Large intestine (tissue), 3 donors: ENCODE data around the gene CRYBB3. TPM values are rescaled to one million over a fixed set of nuclear protein-coding genes. Genes with fewer than 3 reads are reported as not detected.
A peak's percentile ranks its signal among the peaks of the same experiment; 100 is the strongest.

Source experiments
- DNase-seq, 2 donors: peaks; one replicate each; pipeline versions ENCODE4 v3.0.0 to v3.0.0-alpha.2; 2013
- H3K27ac ChIP-seq: one replicate; pipeline ENCODE4 v1.5.1; 2013; ENCODE audit warnings: low read length
- H3K27me3 ChIP-seq: 2 replicates; pipeline ENCODE4 v1.6.1; 2013; ENCODE audit warnings: low read length; ENCODE audit not compliant: control insufficient read depth, insufficient read depth
- H3K36me3 ChIP-seq: 2 replicates; pipeline ENCODE4 v1.6.1; 2013; ENCODE audit warnings: low read length; ENCODE audit not compliant: control insufficient read depth, insufficient read depth
- H3K4me1 ChIP-seq: one replicate; pipeline ENCODE4 v1.6.1; 2013; ENCODE audit warnings: low read length; ENCODE audit not compliant: control insufficient read depth, insufficient read depth
- H3K4me3 ChIP-seq: one replicate; pipeline ENCODE4 v1.5.1; 2013; ENCODE audit warnings: low read length
- H3K9me3 ChIP-seq: one replicate; pipeline ENCODE4 v1.6.1; 2013; ENCODE audit warnings: mild to moderate bottlenecking, low read depth, low read length, moderate library complexity; ENCODE audit not compliant: control insufficient read depth
- WGBS: methylation state at CpG from one replicate; pipeline ENCODE4 v1.1.5; 2013; ENCODE audit warnings: low lambda C conversion rate; ENCODE audit not compliant: insufficient coverage; 5-methylcytosine and 5-hydroxymethylcytosine counted together
- polyA plus RNA-seq: library from polyadenylated mRNA; unstranded; fragments of 120-200 nt; gene quantifications from one replicate; pipeline ENCODE4 v1.2.1, GENCODE V29; 2013

CRYBB3 gene
- polyA plus RNA-seq, 1 donor = 0.16 TPM

DNA sequence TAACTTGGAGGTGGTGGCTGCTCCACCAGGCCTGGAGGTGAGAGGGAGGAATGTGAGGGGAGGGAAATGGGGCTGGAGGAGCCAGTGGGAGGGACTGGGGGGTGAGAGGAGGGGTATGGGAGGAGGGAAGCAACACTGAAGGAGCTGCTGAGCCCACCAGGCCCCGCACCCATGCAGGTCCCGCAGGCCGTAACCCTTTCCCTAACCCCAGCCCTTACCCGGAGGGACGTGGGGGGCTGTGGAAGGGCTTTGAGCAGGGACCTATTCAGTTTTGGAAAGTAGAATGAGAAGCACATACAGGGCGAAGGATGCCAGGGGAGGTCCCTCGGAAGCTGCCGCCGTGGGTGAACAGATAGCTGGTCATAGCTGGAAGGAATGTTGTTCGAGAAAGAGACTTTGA is 33.9 kb upstream of the CRYBB3 start:
- WGBS = 89% methylated on average over 5 of the region's 10 CpGs
- DNase-seq = no peak
- Histone ChIP-seq H3K4me1 (no peaks in the 10 kb centered on the region), H3K4me3 (no peak overlapping the region), H3K27me3 (no peaks in the 10 kb centered on the region), H3K36me3 (no peaks in the 10 kb centered on the region), H3K9me3 (no peaks in the 10 kb centered on the region), H3K27ac (no peak overlapping the region)

DNA sequence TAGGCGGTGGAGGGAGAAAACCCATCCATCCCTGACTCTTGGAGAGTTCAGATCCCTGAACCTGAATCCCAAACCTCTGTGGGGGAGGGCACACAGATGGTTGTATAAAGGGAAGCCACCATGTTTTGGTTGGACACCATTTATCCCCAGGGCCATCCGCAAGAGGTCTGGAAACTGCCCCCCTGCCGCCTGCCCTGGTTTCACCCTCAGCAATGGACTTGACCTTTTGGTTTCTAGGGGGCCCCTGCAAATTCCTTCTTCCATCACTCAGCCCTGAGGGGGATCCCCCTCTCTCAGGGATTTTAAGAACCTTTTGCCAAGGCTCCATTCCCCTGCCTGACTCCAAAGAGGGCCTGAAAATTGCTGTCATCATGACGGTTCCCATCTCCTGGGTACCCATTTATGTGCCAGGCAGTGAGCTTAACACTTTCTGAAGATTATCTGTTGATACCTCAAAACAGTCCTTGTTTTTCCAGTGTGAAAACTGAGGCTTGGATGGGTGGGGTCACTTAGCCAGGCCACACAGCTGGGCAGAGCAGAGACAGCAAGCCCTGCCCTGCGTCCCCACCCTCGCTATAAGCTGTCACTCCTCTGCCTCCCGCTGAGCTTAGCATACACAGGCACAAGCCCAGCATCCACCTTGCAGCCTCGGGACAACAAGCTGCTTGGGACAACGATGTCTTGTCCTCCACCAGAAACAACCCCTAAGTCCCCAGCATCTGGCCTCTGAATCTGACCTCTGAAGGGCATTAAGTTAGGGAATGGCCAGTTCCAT is 33.2 kb upstream of the CRYBB3 start:
- no peaks in the 10 kb centered on the region for H3K9me3 ChIP-seq
- no peaks in the 10 kb centered on the region for H3K36me3 ChIP-seq
- no CpG with 5 or more reads among the region's 9 CpGs for WGBS
- H3K4me1 ChIP-seq = no peaks in the 10 kb centered on the region
- no peak overlapping the region for H3K4me3 ChIP-seq
- DNase-seq = no peak
- no peaks in the 10 kb centered on the region for H3K27me3 ChIP-seq
- no peak overlapping the region for H3K27ac ChIP-seq

DNA sequence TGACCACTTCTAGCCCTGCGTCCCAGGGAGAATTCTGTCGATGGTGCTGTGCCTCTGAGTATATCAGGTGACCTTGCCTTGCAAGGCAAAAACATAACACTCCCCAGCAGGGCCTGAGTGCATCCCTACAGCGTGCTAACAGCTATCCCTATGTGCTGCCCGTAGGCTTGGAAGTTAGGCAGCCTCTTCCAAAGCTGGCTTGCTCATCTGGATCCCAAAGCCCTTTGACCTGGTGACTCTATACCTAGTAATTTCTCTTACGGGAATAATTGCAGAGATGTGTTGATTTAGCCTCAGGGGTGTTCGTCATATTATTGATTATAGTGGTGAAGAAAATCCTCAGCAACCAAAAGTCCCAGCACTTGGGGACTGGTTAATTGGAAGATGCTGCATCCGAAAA is 32.6 kb upstream of the CRYBB3 start:
- DNase-seq = no peak
- Histone ChIP-seq H3K36me3 (peaks cover 2% of the 10 kb centered on the region), H3K4me1 (no peaks in the 10 kb centered on the region), H3K27me3 (no peaks in the 10 kb centered on the region), H3K9me3 (no peaks in the 10 kb centered on the region), H3K4me3 (no peak overlapping the region), H3K27ac (no peak overlapping the region)
- no CpG with 5 or more reads among the region's 7 CpGs for WGBS

DNA sequence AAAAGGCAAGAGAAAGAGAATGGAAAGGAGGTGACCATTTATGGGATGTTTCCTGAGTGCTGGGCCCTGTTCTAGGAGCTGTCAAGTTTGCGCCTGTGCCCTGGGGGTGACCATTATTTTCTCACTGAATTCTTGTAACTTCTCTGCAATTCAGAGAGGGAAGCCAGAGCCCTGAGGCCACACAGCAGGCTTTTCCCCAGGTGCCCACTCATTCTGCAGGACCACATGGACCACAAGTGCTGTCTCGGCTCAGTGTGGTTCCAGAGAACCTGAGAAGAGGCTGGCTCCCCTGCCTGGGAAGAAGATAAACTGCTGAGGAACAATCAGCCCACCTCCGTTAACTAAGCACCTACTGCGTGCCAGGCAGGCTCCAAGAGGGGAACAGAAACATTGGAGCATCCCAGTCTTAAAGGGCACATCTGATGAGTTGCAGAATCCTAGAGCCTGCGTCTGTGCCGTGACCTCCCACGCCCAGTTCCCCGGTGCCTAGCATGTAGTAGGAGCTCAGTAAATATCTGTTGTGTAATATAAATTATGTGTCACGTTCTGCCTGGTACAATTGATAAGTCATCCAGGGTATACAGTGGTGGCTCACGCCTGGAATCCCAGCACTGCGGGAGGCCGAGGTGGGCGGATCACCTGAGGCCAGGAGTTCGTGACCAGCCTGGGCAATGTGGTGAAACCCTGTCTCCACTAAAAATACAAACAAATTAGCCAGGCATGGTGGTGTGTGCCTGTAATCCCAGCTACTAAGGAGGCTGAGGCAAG is 31.6 kb upstream of the CRYBB3 start:
- peaks cover 9% of the 10 kb centered on the region for H3K36me3 ChIP-seq
- no peak overlapping the region for H3K4me3 ChIP-seq
- H3K27me3 ChIP-seq = no peaks in the 10 kb centered on the region
- no peak overlapping the region for H3K27ac ChIP-seq
- no peaks in the 10 kb centered on the region for H3K4me1 ChIP-seq
- WGBS = no CpG with 5 or more reads among the region's 14 CpGs
- DNase-seq = no peak
- no peaks in the 10 kb centered on the region for H3K9me3 ChIP-seq

DNA sequence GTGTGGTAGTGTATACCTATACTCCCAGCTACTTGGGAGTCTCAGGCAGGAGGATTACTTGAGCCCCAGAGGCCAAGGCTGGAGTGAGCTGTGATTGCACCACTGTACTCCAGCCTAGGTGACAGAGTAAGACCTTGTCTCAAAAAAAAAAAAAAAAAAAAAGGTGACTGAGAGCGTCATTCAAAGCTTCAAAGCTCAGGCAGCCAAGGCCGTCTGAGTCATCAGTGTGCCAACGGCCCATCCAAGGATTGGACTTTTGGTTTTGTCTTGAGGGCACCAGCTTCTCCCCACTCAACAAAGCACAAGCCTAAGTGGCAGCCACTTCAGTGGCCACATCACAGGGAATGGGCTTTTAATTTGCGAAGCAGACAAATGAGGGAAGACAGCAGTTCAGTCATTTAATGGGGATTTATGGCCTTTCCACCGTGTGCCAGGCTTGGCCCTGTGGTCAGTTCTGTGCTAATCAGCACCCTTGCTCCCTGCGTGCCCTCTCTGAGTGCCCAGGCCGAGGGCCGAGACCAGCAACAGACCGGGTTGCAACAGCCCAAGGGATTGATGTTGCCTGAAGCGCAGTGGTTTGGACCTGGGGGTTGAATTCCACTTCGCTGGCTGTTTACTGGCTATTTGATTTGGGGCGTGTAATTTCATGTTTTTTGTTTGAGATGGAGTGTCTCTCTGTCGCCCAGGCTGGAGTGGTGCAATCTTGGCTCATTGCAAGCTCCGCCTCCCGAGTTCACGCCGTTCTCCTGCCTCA is 30.2 kb upstream of the CRYBB3 start:
- H3K9me3 ChIP-seq = no peaks in the 10 kb centered on the region
- no peaks in the 10 kb centered on the region for H3K27me3 ChIP-seq
- DNase-seq = no peak
- no peak overlapping the region for H3K27ac ChIP-seq
- H3K4me1 ChIP-seq = no peaks in the 10 kb centered on the region
- no CpG with 5 or more reads among the region's 17 CpGs for WGBS
- H3K4me3 ChIP-seq = no peak overlapping the region
- H3K36me3 ChIP-seq = peaks cover 19% of the 10 kb centered on the region

DNA sequence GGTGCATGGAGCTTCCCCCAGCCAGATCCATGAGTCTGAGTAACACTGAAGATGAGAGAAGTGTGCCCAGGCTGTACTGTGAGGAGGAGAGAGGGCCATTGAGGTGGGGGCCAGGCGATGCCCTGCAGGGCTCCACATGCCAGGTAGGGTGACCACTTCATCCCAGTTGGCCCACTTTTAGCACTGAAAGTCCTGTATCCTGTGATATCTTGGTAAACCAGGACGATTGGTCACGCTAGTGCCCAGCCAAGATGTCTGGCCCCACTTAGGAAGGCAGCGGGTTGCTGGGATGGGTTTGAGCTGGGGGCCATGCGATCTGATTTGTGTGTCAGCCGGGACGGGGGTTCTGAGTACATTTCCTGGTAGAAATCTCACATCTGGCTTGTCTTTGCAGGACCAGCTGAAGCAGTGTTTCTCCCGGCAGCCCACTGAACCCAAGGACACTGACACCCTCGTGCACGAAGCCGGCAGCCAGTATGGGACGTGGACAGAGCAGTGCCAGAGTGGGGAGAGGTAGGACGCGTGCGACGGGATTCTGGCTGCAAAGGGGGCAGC is 29.2 kb upstream of the CRYBB3 start:
- Histone ChIP-seq H3K4me1 (no peaks in the 10 kb centered on the region), H3K9me3 (no peaks in the 10 kb centered on the region), H3K36me3 (peaks cover 28% of the 10 kb centered on the region), H3K27me3 (no peaks in the 10 kb centered on the region), H3K4me3 (no peak overlapping the region), H3K27ac (no peak overlapping the region)
- WGBS = no CpG with 5 or more reads among the region's 16 CpGs
- DNase-seq = no peak

DNA sequence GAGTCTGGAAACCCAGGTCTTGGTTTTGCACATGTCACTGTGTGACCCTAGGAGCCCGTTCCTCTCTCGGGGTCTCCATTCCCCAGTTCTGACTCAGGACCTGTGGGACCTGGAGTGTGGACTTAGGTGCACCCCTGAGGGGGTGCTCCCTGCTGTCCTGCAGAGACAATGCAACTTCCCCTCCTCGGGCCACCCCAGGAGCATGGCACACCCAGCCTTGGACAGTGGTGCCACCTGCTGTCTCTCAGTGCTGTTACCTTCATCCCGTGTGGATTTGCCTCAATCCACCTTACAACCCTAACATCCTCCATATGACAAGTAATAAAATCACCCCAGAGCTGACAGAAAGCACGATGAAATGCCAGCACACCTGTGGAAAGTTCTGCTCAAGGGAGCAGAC is 27.5 kb upstream of the CRYBB3 start:
- H3K4me3 ChIP-seq = no peak overlapping the region
- H3K4me1 ChIP-seq = no peaks in the 10 kb centered on the region
- no peaks in the 10 kb centered on the region for H3K9me3 ChIP-seq
- no peak overlapping the region for H3K27ac ChIP-seq
- peaks cover 43% of the 10 kb centered on the region for H3K36me3 ChIP-seq
- WGBS = no CpG with 5 or more reads among the region's 5 CpGs
- DNase-seq = peak in 1 of 2 donors; percentile 7
- no peaks in the 10 kb centered on the region for H3K27me3 ChIP-seq

DNA sequence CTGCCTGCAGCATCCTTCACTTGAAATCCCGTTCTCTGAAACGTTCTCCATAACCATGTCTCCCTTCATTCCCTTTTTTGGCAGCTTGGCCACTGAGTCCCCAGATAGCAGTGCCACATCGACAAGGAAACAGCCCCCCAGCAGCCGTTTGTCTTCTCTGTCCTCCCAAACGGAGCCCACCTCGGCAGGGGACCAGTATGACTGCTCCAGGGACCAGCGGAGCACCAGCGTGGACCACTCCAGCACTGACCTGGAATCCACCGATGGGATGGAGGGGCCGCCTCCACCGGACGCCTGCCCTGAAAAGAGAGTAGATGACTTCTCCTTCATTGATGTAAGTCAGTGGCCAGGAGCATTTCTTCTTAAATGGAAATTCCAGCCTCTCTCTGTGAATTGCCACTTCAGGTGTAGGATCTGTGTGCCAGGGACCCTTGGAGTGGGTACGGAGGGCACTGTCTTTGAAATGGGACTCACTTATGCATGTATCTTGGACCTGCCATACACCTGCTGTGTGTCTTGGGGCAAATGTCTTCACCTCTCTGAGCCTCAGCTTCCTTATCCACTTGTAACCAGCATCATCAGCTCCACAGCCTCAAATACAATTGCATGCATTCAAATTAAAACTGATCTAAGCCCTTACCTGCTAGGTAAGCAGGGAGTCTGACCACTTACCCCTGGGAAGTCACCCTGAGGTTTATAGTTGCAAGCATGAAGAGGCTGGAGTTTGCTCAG is 25.3 kb upstream of the CRYBB3 start:
- H3K36me3 ChIP-seq = peaks cover 52% of the 10 kb centered on the region
- H3K4me3 ChIP-seq = no peak overlapping the region
- 100% methylated on average over 1 of the region's 13 CpGs for WGBS
- H3K27me3 ChIP-seq = no peaks in the 10 kb centered on the region
- no peaks in the 10 kb centered on the region for H3K4me1 ChIP-seq
- H3K27ac ChIP-seq = no peak overlapping the region
- peaks cover 3% of the 10 kb centered on the region for H3K9me3 ChIP-seq
- no peak for DNase-seq

DNA sequence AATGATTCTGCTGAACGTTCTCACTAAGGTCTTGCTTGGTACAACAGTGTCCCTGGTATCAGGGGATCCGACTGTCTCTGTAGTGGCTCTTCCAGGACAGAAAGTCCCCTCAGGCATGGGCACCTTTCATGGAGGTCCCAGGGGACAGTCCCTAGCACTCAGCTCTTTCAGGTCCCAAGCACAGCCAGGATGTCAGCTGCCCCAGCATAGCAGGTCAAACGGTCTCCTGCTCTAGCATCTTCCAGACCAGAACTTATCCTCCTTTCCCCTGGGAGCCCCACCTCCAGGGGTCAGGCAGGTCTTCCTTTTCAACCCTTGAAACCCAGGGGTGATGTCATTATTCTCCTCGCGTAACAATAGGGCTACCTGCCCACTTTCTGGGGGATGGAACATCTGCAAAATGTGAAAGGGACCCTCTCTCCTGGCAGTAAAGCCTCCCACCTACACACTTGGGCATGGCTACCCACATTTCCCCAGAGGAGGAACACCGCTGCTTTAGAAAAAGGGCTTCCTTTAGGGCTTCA is 24.7 kb upstream of the CRYBB3 start:
- peaks cover 56% of the 10 kb centered on the region for H3K36me3 ChIP-seq
- peaks cover 5% of the 10 kb centered on the region for H3K9me3 ChIP-seq
- WGBS = no CpG with 5 or more reads among the region's 6 CpGs
- no peak for DNase-seq
- no peaks in the 10 kb centered on the region for H3K27me3 ChIP-seq
- no peak overlapping the region for H3K4me3 ChIP-seq
- no peak overlapping the region for H3K27ac ChIP-seq
- H3K4me1 ChIP-seq = no peaks in the 10 kb centered on the region
